ENCODE data around the gene NUAK2.
A peak's percentile ranks its signal among the peaks of the same experiment; 100 is the strongest.

NUAK2 gene

GRCh38 chr1:205319081-205320018 lies 2.2 kb downstream of the NUAK2 start:
- DNase-seq (ENCODE audit: low spot score), result no peak

GRCh38 chr1:205318231-205318991 lies 3.1 kb downstream of the NUAK2 start:
- DNase-seq (ENCODE audit: low spot score), result no peak

GRCh38 chr1:205317311-205317917 lies 4.1 kb downstream of the NUAK2 start:
- peak; percentile 38 for DNase-seq (ENCODE audit: low spot score)

- DNase-seq (ENCODE audit: low spot score), result no peak
Observed at GRCh38 chr1:205316161-205316566, 5.4 kb downstream of the NUAK2 start.

- DNase-seq (ENCODE audit: low spot score), result no peak
Observed at GRCh38 chr1:205315008-205315618, 6.4 kb downstream of the NUAK2 start.

GRCh38 chr1:205313563-205314308 lies 7.8 kb downstream of the NUAK2 start:
- DNase-seq (ENCODE audit: low spot score), result no peak

GRCh38 chr1:205312866-205313562 lies 8.5 kb downstream of the NUAK2 start:
- DNase-seq (ENCODE audit: low spot score), result no peak

GRCh38 chr1:205310976-205311704 lies 10.4 kb downstream of the NUAK2 start:
- DNase-seq (ENCODE audit: low spot score), result no peak

GRCh38 chr1:205309741-205310140 lies 11.8 kb downstream of the NUAK2 start:
- no peak for DNase-seq (ENCODE audit: low spot score)

- DNase-seq (ENCODE audit: low spot score), result no peak
Observed at GRCh38 chr1:205306929-205307566, 14.5 kb downstream of the NUAK2 start.

- no peak for DNase-seq (ENCODE audit: low spot score)
Observed at GRCh38 chr1:205304695-205305070, 16.9 kb downstream of the NUAK2 start.

GRCh38 chr1:205304046-205304694 lies 17.4 kb downstream of the NUAK2 start:
- DNase-seq (ENCODE audit: low spot score), result no peak

- no peak for DNase-seq (ENCODE audit: low spot score)
Observed at GRCh38 chr1:205303247-205303888, 18.2 kb downstream of the NUAK2 start.

- DNase-seq (ENCODE audit: low spot score), result no peak
Observed at GRCh38 chr1:205301842-205302588, 19.5 kb downstream of the NUAK2 start.

GRCh38 chr1:205301205-205301821 lies 20.2 kb downstream of the NUAK2 start:
- DNase-seq (ENCODE audit: low spot score), result no peak

- no peak for DNase-seq (ENCODE audit: low spot score)
Observed at GRCh38 chr1:205300149-205300548, 21.4 kb downstream of the NUAK2 start.

- no peak for DNase-seq (ENCODE audit: low spot score)
Observed at GRCh38 chr1:205298191-205298994, 23.2 kb downstream of the NUAK2 start.

All from hematopoietic multipotent progenitor cell treated with erythropoietin and hydrocortisone succinate and interleukin-3 and kit ligand, for 17 days (in vitro differentiated cells).